ENCODE measurements around the gene PECR.

DNA sequence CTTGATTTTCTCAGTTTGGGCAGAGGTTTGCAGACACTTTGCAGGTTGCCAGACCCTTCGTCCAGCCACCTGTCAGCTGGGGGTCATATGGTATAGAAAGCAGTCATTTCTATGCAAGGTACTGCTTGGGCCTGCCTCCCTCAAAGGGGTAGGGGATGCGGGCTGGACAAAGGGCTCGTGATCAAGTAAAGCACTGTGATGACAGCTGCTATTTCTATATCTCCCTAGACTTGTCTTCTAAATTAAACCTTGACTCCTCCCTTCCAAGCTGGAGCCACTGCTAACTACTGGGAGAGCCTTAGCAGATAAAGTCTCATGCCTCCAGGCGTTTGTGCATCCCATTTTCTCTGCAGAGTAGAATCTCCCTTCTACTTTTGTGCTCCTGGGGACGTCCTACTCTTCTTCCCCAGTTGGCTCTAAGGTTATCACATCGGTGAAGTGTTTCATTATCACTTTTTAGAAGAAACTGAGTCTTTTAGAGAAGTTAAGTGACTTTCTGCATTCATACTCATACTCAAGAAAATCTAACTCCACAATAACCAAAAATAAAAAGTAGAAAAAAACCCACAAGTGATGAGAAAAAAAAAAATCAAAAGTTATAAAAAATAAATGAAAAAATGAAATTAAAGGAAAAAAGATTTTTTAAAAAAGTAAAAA lies 26.8 kb upstream of the PECR start:
- TF ChIP-seq, protein P1, sequence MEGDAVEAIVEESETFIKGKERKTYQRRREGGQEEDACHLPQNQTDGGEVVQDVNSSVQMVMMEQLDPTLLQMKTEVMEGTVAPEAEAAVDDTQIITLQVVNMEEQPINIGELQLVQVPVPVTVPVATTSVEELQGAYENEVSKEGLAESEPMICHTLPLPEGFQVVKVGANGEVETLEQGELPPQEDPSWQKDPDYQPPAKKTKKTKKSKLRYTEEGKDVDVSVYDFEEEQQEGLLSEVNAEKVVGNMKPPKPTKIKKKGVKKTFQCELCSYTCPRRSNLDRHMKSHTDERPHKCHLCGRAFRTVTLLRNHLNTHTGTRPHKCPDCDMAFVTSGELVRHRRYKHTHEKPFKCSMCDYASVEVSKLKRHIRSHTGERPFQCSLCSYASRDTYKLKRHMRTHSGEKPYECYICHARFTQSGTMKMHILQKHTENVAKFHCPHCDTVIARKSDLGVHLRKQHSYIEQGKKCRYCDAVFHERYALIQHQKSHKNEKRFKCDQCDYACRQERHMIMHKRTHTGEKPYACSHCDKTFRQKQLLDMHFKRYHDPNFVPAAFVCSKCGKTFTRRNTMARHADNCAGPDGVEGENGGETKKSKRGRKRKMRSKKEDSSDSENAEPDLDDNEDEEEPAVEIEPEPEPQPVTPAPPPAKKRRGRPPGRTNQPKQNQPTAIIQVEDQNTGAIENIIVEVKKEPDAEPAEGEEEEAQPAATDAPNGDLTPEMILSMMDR (IDR thresholded peaks at IDR 0.05 in 8 of 11, conservative IDR thresholded peaks at IDR 0.05 in 3 of 11) = no peak
- TF ChIP-seq POLR2AphosphoS5 (IDR thresholded peaks at IDR 0.05) = no peak

Data from spleen (tissue), 7 donors.